Cerebellar cortex (tissue), 1 donor: ENCODE results near the gene ZC3H7A.
A peak's percentile ranks its signal among the peaks of the same experiment; 100 is the strongest.

Experiments used
- DNase-seq: peaks from one replicate; pipeline ENCODE4 v3.0.0-alpha.2; 2015; ENCODE audit warnings: low spot score

ZC3H7A gene

DNA sequence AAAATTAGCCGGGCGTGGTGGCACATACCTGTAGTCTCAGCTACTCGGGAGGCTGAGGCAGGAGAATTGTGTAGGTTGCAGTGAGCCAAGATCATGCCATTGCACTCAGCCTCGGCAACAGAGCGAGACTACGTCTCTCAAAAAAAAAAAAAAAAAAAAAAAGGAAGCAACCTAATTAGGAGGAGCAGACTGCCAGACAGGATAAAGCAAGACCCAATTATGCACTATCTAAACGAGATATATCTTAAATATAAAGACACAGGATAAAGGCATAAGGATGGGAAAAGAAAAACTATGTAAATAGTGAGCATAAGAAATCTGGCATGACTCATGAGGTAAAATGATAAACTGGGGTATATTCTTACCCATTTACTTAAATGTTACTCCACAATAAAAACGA is 59.3 kb downstream of the ZC3H7A start:
- no peak for DNase-seq

DNA sequence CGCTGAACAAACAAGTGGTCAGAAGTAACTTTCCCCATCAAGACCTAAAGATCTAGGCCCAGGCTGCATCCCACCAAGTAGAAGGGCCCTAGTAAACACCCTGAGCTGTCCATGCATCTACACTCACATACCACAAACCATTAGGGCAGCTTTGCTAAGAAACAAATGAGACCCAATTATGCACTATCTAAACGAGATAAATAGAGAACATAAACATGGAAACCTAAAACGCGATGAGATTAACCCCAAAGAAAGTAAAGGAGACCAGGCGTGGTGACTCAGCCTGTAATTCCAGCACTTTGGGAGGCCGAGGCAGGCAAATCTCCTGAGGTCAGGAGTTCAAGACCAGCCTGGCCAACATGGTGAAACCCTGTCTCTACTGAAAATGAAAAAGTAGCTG is 60.2 kb downstream of the ZC3H7A start:
- no peak for DNase-seq

DNA sequence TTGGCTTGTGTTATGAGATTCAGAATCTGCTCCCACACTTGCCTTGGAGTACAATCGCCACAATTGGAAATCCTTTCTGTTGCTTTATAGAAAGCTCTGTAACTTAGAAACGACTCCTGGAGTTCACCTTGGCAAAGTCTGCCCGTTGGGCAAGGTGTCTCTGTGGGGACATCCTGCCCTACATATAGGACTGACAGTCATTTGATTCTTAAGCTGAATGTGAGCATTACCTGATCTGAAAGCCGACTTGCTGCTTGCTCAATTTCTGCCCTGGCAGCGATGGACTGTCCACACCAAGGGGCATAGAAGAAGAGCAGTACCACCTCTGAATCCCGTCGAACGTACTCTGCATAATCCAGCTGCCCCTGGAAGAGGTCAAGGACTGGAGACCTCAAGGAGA is 61.3 kb downstream of the ZC3H7A start:
- DNase-seq = no peak

DNA sequence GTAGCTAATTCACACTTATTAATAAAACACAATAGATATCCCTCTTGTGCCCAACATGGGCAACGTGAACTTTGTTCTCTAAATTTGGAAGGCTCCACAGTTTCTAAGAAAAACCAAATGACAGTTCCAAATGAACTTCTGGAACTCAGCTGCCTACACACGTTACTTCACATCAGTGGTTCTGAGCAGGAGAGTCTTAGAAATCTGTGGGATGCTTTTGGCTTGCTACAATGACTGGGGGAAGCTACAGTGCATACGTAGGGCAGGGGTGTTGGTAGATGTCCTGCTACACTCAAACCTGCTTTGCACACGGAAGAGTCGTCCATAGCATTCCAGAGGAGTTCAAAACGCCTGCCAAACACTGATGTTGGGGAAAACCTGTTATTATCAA is 62.4 kb downstream of the ZC3H7A start:
- DNase-seq = no peak

DNA sequence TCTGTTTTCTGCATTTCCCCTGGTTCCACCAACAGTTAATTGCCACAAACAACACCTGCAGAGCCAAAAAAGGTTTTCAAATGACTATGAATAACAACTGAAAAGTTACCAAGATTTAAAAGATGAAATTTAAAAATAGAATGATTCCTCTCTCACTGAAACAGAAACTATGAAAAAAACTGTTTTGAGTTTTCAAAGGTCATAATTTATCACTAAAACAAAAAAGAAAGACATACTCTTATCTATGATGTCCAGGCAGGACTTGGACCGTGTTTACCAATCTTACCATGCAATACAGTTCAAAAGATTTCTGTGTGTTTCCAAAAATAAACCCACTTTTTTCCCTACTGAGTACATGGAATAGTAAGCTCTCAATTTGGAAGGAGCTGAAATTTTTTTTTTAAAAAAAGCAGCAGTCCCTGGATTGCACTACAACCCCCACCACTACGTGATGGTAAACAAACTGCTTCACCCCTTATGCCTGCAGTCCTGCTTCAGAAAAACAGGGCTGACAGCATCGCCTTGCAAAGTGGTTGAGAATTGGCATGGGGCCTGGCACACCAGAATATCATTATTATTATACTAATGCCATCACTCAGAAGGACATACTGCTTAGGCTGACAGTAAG is 62.9 kb downstream of the ZC3H7A start:
- DNase-seq = no peak

DNA sequence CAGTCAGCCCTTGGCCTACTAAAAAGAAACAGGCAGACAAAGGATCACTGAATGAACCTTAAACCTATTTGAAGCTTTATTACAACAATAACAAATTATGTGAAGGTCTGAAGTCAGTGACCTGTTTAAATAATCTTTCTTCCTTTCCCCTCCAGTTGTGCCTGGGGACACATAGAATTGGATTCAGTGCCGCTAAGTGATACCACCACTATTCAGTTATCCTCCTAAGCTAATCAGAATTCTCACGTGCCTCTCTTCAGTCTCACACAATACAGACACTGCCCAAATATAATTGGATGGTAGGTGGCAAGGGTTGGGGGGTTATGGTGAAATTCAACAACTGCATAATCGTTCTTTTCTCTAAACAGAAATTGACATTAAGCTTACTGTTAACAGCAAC is 65.8 kb downstream of the ZC3H7A start:
- no peak for DNase-seq

DNA sequence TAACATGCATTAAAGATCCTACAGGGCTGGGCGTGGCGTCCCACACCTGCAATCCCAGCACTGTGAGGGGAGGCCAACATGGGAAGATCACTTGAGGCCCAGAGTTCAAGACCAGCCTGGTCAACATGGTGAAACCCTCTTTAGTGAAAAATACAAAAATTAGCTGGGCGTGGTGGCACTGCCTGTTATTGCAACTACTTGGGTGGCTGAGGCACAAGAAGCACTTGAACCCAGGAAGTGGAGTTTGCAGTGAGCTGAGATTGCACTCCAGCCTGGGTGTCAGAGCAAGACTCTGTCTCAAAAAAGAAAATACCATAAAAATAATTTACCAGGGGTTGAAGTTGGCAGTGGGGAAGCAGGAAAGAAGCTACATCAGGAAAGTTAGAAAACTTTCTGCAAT is 67.3 kb downstream of the ZC3H7A start:
- no peak for DNase-seq

DNA sequence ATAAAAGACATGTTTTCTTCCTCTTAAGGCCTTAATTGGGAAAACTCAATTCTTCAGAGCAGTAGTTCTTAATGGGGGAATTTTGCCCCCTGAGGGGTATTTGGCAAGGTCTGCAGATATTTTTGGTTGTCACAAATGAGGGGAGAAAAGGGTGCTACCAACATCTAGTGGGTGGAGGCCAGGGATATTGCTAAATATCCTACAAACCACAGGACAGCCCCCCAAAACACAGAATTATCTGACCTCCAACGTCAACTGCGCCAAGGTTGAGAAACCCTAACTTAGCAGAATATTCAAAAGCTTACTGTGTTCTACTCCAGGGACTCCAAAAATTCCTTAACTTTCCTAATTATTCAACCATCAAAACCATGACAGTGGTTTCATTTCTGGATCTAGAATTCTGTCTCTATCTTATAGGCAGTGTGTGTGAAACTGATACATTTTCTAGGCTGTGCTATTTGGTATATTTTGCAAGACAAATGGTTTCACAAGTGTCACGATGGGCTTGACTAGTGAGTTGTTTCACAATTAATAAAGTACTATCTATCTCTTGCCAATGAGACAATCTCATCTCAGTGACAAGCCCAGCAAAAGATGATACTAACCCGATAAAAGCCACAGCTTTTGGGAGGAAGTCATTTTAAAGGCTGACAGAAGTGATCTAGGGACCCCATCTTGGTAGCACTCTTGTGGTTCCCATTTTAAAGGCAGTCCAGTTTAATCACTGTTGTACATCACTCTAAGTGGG is 69.1 kb downstream of the ZC3H7A start:
- DNase-seq = no peak

DNA sequence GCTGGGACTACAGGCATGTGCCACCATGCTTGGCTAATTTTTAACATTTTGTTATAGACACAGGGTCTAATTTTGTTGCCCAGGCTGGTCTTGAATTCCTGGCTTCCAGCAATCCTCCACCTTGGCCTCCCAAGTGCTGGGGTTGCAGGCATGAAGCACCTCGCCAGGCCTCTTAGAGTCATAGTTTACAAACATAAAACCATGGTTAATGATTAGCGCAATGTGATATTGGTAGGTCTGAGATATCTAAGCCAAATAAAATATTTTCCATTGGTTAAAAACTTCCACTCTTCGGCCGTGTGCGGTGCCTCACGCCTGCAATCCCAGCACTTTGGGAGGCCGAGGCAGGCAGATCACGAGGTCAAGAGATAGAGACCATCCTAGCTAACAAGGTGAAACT is 71.0 kb downstream of the ZC3H7A start:
- no peak for DNase-seq

DNA sequence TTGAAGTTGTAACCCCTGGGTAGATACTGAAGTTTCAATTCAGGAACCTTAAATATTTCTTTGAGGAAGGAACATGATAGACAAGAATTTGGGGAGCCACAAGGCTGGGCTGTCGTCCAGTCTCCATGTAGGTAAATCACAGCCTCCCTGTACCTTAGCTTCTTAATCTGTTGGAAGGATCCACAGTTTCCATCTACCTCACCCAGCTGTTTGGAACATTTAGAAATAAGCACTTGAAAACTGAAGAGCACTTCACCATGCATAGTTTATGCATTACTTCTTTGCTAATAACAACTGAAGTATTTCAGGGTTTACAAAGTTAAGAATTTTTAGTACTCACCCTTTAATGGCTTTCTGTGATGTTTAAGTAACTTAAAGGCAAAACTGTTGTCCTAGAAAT is 71.6 kb downstream of the ZC3H7A start:
- no peak for DNase-seq

DNA sequence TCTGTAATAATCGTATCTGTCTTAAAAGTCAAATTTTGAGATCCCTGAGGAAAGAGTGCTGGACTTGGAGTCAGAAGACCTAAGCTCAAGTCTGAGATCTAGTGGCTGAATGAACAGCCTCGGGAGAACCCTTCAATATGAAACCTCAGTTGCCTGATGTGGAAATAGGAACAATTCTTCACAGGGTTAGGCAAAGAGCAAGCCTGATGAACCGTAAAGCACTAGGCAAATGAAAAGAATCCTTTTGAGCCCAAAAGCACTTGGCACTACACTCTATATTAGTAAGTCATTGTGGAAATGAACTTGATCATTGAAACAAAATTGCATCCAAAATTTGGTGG is 74.6 kb downstream of the ZC3H7A start:
- DNase-seq = no peak

DNA sequence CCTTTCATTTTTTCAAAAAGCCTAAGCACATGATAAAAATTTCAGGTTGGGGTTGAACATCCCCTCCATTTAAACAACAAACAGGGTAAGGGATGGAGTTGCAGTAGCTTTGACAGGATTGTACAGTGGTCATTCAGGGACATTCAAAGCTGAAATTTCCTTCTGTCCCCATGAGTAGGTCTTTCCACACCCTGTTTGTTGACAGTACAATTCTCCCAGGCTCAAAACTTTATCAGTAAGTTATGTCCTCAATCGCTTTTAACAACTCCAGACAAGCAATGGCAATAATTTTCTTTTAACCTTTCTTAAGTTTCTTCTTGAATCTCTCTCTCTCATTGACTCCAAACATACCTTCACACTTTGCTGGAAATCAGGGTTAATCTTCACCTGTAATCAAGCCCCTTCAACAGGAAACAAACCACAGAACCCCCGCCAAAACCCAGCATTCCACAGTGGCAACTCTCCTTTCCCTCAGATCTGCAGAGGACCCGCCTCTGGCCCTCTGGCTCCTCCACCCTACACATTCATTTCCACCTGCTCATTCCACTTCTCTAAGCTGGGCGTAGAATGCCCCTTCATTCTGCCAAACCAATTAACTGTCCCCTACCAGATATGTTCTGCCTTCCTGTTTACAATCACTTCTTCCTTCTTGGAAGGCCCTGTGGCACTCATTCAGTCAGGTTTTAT is 75.1 kb downstream of the ZC3H7A start:
- no peak for DNase-seq

DNA sequence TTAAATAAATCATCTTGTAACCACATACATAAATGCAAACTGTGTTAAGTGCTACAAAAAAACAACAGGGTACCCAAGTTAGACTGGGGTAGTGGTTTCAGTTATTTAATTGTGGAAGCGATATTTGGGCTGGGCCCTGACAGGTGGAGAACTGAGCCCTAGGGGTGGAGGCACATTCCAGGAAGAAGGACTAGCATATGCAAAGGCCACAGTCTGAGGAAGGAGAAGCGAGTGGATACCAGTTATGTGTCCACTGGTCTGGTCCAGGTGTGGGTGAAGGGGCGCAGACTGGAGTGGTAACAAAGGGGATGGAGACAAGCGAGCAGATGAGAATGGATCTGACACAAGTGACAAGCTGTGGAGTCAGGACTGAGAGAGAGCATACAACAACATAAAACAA is 77.3 kb downstream of the ZC3H7A start:
- no peak for DNase-seq

DNA sequence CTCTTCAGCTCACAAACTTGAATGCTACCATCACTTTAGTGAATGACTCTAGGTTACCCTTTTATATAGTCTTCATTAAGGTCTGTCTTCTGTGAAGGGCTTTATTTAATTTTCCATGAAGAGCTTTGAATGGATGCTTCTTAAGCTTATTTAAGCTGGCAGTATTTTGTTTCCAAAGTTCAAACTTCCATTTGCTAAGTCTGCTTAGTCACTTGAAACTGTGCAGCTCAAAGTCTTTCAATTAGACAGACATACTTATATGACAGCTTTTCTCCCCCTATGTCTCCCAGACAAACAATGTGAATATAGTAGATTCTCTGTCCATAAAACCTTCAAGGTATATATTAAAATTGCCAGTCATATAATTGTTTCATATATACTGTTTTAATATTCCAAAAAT is 77.9 kb downstream of the ZC3H7A start:
- no peak for DNase-seq

DNA sequence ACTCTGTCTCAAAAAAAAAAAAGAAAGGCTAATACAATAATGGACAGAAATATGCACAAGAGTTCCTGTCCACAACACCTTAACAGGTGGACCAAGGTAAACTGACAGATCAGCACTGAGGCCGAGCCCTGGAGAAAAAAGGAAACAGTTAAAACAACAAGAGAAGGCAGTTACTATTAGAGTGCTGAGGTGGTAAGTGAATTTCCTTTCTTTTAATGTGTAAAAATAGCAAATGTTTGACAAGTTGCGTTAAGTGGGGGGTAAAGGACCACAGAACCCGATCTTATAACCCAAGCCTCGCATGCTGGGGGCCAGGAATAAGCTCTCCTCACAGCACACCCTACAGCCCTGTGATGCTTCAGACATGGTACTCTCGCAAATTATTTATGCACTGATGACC is 79.2 kb downstream of the ZC3H7A start:
- no peak for DNase-seq

DNA sequence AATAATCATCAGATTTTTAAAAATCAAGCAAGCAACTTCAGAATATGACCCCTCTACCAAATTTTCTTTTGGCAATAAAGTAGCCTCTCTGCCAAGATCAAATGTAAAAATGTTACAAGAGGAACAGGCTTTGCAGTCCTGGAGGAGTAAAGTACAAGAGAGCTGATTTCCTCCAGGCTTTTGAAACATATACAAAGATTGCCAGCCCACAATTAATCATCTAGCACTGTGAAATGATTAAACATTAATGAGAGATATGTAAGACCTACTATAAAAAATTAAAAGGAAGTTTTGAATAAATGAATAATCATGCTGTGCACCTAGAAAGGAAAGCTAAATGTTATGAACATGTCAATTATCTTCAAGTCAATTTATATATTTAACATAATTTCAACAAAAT is 80.7 kb downstream of the ZC3H7A start:
- DNase-seq = no peak

DNA sequence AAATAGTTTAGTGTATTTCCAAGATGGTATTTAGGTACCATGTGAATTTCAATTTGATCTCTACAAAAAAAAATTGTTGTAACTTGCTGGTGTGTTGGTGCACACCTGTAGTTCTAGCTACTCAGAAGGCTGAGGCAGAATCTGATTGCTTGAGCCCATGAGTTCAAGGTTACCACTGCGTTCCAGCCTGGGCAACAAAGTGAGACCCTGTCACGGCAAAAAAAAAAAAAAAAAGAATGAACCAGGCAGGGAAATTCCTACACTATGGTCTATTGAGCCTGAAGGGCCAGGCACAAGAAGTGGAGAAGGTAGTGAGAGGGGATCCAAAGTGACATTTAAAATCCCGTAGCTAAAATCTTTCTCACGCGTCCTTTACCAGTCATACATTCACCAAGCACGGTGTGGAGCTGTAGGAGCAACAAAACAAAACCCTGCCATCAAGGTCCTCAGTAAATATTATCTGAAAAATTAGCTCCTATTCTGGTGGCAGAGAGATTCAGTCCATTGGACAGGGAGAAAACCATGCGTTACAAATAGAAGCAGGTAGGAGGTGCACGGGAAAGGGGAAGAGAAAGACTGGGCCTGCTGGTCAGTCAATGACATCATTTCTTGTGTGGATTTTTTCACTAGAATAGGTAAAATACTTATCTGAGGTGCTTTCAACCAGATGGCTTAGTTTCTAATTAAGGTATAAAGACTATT is 81.7 kb downstream of the ZC3H7A start:
- peak; percentile 67 for DNase-seq

DNA sequence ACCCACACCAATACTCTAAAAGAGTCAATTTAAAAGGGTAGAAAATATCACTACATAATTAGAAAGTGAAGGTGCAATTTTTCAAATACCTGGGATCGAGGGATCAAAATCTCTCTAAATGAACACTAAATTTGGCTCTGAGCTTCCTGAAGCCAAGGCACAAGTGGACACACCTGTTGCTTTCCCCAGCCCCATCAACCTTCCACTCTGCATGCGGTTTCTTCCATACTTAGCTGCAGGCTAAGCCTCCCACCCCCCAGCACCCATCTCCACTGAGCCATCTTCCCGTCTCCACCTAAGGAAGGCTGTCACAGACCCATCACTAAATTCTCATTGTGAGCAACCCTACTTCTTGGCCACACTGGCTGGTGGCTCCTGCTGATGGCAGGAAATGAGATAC is 84.9 kb downstream of the ZC3H7A start:
- no peak for DNase-seq

DNA sequence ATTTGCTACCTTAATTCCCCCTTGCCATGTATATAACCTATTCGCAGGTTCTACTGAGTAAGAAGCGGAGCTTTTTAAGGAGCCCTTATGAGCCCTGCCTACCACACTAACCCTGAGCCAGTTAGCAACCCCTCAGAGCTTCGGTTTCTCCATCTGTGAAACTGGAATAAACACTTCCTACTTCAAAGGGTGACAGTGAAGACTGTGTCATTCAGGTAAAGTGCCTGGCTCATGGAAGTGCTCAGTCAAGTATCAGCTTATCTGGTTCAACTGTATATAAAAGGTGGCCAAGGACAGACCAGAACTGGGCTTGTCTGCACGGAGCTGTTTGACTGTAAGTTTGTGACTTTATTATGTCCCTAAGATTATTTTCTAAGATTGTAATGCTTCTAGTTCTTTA is 85.4 kb downstream of the ZC3H7A start:
- no peak for DNase-seq

DNA sequence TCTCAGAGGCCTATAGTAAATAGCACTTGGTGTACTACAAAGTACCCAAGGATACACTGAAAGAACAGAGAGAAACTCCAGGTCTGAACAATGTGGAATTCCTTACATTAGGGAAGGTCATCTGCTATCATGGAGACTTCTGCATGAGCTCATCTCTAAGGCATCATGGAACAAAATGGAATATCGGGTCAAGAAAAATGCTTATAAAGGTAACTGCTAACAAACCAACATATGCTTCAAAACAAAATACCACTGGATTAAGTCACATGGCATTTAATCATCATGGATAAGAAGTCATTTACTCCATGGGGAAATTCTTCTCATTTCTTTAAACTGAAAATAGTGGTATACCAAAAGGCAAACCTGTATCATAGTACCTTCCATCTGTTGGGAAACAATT is 88.6 kb downstream of the ZC3H7A start:
- no peak for DNase-seq

DNA sequence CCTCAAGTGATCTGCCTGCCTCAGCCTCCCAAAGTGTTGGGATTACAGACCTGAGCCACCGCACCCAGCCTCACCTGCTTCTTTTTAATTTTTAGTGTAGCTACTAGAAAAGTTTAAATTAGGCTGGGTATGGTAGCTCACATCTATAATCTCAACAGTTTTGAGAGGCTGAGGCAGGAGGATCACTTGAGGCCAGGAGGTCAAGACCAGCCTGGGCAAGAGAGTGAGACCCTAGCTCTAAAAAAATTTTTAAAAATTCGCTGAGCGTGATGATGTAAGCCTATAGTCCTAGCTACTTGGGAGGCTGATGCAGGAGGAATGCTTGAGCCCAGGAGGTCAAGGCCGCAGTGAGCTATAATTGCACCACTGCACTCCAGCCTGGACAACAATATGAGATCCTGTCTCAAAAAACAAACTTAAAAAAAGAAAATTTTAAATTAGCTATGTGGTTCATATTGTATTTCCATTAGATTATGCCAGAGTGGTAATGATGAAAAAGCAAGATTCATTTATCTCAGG is 89.3 kb downstream of the ZC3H7A start:
- DNase-seq = no peak

DNA sequence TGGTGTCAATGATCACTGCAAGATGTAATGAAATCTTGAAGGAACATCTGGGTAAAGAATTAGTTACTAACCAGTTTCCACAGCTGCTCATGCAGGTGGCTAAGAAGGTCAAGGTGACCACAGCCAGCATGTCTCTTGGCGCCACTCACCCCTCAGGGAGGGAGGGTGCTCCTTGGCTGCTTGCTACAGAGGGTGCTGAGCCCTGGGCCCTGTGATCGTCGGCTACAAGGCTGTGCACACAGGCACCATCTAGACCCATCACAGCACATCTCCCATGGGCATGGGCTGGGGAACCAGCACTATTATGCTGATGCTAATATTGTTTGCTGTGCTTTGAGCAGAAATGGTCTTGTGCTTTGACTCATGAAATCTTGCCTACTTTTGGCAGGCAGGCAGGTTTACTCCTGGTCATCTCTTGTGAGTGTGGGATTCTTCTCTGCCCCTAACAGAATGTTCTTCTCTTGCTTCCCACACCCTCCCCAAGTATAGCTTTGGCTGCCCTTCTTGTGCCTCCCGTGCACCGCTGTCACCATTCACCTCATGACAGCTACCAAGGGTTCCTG is 90.8 kb downstream of the ZC3H7A start:
- no peak for DNase-seq
